BJ (cell line): Measurements from ENCODE around the gene CD300LG. TPM values are rescaled to one million over a fixed set of nuclear protein-coding genes. Genes with fewer than 3 reads are reported as not detected.
"Not testable (repeated sequence)": the region's sequence is repeated elsewhere in the genome, so short reads cannot be mapped to it uniquely, and the experiment has no call there.

ENCODE experiments used
- CTCF ChIA-PET: fragments of 350-600 bp; formaldehyde crosslinking; extraction: SDS; loops from one replicate; lab custom pipeline; 2021; ENCODE audit warnings: antibody characterized with exemption, inconsistent platforms; lab: Yijun Ruan, JAX
- POLR2A ChIA-PET: fragments of 300-600 bp; sonication (Branson Sonifier 250); formaldehyde crosslinking; extraction: SDS; loops from one replicate; lab custom pipeline; 2021; ENCODE audit warnings: antibody characterized with exemption; lab: Charles Lee
- DNase-seq: peaks from one replicate; pipeline ENCODE4 v3.0.0-alpha.2; 2011; ENCODE audit warnings: low read depth
- H3K27me3 ChIP-seq: 2 replicates; pipeline ENCODE4 v1.6.0; 2011; ENCODE audit warnings: low read length; ENCODE audit not compliant: control insufficient read depth, insufficient read depth
- H3K36me3 ChIP-seq: 2 replicates; pipeline ENCODE4 v1.5.1; 2011; ENCODE audit warnings: low read length; ENCODE audit not compliant: control insufficient read depth, insufficient read depth
- H3K4me3 ChIP-seq: 2 replicates; pipeline ENCODE4 v1.5.1; 2011; ENCODE audit warnings: low read depth, mild to moderate bottlenecking, control low read depth, low read length
- CTCF ChIP-seq: IDR thresholded peaks from 2 replicates; pipeline ENCODE4 v1.5.1; 2011; ENCODE audit warnings: low read depth, mild to moderate bottlenecking, control low read depth, inconsistent platforms, low read length, moderate library complexity; ENCODE audit not compliant: insufficient read depth
- polyA plus RNA-seq: library from polyadenylated mRNA; depleted of rRNA; stranded (reverse); fragments of >200 nt; gene quantifications from 2 replicates; pipeline ENCODE4 v1.2.3, GENCODE V29; 2011

CD300LG gene
- polyA plus RNA-seq, 1 experiment: not detected

- DNase-seq: no peak
- Histone ChIP-seq H3K36me3 (no peaks in the 10 kb centered on the region), H3K4me3 (no peak overlapping the region), H3K27me3 (peaks cover 4% of the 10 kb centered on the region)
- ChIA-PET POLR2A (interaction anchor here (0.5 kb wide), 1 partner anchor 219 kb away, joined by 5 read pairs; no protein-coding TSS in a partner anchor), CTCF (interaction anchor here (1.0 to 6.4 kb wide), 5 partner anchors 11 to 102 kb away, joined by 3 to 70 read pairs (median 5); partner anchors contain the start of gene MPP2)
- no peak for TF ChIP-seq CTCF
Measured at GRCh38 chr17:43891851-43892646, 45.1 kb downstream of the CD300LG start.

- no peak for TF ChIP-seq CTCF
- ChIA-PET CTCF (interaction anchor here (1.0 to 6.4 kb wide), 4 partner anchors 13 to 102 kb away, joined by 3 to 70 read pairs (median 10); partner anchors contain the start of gene MPP2), POLR2A (no interaction called here)
- no peak overlapping the region for H3K4me3 ChIP-seq
- DNase-seq: no peak
- peaks cover 4% of the 10 kb centered on the region for H3K27me3 ChIP-seq
- no peaks in the 10 kb centered on the region for H3K36me3 ChIP-seq
Measured at GRCh38 chr17:43892647-43892952, 45.6 kb downstream of the CD300LG start.

- H3K27me3 ChIP-seq, POLR2A ChIA-PET, H3K4me3 ChIP-seq, DNase-seq, H3K36me3 ChIP-seq: not testable (repeated sequence)
- CTCF ChIA-PET: interaction anchor here (7.8 to 9.5 kb wide), 2 partner anchors 15 to 16 kb away, joined by 39 to 59 read pairs; no protein-coding TSS in a partner anchor
Measured at GRCh38 chr17:43894494-43894893, 47.5 kb downstream of the CD300LG start.

- no peak for DNase-seq
- no peak for TF ChIP-seq CTCF
- H3K4me3 ChIP-seq: no peak overlapping the region
- ChIA-PET CTCF (interaction anchor here (0.7 to 9.5 kb wide), 3 partner anchors 13 to 1806 kb away, joined by 3 to 59 read pairs (median 39); no protein-coding TSS in a partner anchor), POLR2A (no interaction called here)
- no peaks in the 10 kb centered on the region; the same call in 1 of the 2 replicates for H3K36me3 ChIP-seq
- no peaks in the 10 kb centered on the region for H3K27me3 ChIP-seq
Measured at GRCh38 chr17:43897831-43898230, 50.9 kb downstream of the CD300LG start.

GRCh38 chr17:43898446-43898845, 51.5 kb downstream of the CD300LG start:
- no peak for DNase-seq
- no peaks in the 10 kb centered on the region; the same call in 1 of the 2 replicates for H3K36me3 ChIP-seq
- ChIA-PET CTCF (interaction anchor here (7.8 to 9.5 kb wide), 2 partner anchors 12 to 19 kb away, joined by 39 to 59 read pairs; no protein-coding TSS in a partner anchor), POLR2A (no interaction called here)
- no peaks in the 10 kb centered on the region for H3K27me3 ChIP-seq
- TF ChIP-seq CTCF: no peak
- no peak overlapping the region for H3K4me3 ChIP-seq
